ENCODE data around the gene NABP1.

NABP1 gene

DNA sequence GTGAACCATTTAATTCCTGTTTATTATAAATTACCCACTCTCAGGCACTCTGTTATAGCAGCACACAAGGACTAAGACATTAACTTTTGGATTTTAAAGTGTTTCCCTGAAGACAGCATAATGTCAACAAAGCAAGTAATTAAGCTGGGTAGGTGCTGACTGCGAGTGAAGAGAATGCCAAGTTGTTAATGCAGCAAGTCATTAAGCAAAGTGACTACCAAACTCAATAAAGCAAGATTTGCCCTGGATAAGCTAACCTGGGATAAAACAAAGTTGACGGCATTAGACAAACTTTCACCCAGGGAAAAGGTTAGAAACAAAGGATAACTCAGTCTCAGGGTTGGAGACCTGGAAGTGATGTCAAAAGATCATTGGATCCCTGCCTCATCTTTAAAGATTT, 28.4 kb upstream of the NABP1 start:
- no peak for DNase-seq (ENCODE audit: low read depth)

DNA sequence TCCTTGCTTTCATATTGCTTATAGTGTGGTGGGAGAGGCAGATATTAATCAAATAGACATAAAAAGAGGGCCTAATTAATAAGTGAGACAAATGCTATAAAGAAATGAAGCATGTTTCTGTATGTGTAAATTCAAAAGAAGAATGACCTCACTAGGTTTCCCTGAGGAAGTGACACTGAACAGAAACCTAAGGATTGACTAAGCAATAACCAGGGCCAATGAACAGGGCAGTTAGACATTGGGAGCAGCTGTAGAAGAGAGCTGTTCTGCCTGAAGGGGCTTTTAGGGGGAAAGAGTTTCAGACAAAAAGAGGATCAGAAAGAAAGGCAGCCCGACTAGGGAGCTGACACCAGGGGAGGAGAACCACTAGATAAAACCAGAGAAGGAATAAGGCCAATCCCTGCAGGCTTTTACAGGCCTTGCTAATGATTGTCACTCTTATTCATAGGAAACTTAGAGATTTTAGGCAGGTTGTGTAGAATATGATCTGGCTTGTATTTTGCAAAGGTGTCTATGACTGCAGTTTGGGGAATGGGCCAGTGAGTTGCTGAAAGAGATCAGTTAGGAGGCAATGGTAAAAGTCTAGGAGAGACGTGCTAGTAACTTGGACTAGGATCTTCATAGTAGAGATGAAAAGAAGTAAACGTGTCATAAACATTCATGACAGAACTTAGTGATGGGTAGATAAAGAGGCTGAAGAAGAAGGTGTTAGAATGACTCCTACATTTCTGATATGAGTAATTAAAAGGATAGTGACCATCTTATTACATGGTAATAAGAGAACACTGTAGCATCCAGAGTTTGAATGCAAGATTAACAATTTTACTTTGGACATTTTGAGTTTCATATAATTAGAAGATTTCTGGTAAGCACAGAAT, 26.8 kb upstream of the NABP1 start:
- no peak for DNase-seq (ENCODE audit: low read depth)

DNA sequence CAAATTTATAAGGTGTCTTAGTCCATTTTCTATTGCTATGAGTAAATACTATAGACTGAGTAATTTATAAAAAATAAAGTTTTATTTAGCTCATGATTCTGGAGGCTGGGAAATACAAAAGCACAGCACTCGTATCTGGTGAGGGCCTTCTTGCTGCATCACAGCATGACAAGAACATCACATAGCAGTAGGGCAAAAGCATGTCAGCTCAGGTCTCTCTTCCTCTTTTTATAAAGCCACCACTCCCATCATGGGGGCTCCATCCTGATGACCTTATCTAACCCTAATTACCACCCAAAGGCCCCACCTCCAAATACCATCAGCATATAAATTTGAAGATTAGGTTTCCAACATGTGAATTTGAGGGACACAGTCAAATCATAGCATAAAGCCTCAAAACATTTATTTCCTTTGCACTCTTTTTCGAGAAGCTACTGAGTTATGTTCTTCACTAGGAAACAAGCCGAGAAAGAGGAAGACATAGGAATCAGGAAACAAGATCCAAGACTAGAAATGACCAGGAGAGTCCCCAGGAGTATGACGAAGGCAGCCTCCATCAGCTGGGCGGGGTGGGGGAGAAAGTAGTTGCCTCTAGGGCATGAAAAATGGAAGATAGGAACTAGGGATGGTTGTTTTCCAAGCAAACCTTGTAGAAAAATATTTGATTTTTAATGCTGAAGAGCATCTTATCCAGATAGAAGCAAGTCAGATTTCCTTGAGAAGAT, 24.1 kb upstream of the NABP1 start:
- DNase-seq (ENCODE audit: low read depth): no peak

DNA sequence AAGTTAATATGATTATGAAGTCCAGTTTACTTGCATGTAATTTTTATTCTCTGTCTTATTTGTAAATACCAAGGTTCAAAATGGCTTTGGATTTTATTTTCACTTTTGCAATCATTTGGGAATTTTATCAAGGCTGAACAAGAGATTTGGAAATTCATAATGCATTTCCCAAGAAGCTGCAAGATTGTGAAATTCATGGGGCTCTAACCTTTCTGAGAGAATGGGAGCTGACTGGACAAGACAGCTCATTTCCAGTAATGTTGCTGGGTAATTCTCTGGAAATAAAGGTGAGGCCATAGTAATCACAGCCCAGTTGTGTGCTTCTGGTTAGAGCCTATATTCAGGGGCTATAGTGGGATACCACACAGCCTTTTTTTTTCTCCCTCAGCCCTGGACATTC, 21.5 kb upstream of the NABP1 start:
- peak; percentile 65 for DNase-seq (ENCODE audit: low read depth)

DNA sequence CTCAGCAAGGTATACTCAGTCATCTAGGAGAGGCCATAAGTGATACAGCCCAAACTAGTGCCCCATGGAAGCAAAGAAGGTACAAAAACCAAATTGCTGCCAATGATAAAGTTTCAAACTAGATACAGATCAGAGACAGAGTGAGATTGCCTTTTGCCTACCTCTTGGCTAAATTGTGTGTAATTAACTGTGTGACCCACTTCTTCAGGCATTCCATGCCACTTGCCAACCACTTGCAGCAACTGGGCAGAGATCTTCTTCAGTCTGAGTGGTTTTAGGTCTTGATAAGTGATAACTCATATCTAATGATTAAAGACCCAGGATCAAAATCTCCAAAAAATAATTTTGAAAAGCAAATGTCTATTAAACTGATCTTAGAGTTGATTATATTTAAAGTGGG, 21.1 kb upstream of the NABP1 start:
- DNase-seq (ENCODE audit: low read depth): no peak

DNA sequence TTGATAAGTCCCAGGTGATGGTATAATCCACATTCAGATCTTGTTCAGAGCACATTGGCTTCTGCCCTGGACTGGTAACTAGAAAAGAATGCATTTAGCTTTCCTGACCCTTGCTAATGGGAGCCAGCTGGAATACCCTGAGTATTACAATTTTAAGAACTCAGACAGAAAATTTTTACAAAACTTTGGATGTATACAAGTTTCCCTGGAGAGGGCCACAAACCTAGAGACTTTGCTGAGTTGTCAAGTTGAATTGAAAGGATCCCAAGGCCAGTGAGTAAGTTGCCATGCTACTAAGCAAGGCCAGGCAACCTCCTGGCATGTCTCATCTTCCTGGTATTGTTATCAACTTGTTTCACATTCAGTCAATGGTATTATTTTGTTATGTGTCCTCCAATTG, 20.0 kb upstream of the NABP1 start:
- DNase-seq (ENCODE audit: low read depth): peak; percentile 69

DNA sequence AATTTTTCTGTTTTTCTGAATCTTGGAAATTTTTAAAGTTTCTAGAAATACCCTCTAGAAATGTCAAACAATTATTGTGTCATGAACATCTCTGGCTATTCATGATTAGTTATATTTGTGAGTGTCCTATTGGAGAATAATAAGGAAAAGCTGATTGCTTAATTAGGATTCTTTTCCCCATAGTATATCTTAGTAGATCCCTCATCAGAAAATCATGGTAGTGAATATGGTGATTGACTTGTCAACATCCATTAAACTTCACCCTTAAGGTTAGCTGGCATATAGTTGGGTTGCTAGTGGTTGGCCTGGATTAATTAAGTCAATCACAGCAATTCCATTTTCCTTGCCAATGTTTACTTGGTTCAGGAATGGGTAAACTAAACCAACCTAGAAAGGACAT, 18.7 kb upstream of the NABP1 start:
- DNase-seq (ENCODE audit: low read depth): no peak

DNA sequence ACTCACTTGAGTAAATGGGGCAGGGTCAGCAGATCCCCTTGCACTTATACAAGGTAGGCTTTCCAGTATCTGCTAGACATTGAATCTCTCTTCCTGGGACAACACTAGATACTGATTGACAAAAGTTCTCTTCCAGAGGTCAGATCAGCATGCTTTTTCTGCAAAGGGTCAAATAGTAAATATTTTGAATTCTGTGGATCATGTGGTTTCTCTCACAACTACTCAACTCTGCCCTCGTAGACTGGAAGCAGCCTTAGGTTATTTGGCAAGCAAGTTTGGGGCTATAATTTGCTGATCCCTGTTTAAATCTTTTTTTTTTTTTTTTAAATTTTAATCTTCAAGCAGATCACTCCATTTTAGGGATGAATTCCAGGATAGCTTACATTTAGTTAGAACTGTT, 17.4 kb upstream of the NABP1 start:
- no peak for DNase-seq (ENCODE audit: low read depth)

DNA sequence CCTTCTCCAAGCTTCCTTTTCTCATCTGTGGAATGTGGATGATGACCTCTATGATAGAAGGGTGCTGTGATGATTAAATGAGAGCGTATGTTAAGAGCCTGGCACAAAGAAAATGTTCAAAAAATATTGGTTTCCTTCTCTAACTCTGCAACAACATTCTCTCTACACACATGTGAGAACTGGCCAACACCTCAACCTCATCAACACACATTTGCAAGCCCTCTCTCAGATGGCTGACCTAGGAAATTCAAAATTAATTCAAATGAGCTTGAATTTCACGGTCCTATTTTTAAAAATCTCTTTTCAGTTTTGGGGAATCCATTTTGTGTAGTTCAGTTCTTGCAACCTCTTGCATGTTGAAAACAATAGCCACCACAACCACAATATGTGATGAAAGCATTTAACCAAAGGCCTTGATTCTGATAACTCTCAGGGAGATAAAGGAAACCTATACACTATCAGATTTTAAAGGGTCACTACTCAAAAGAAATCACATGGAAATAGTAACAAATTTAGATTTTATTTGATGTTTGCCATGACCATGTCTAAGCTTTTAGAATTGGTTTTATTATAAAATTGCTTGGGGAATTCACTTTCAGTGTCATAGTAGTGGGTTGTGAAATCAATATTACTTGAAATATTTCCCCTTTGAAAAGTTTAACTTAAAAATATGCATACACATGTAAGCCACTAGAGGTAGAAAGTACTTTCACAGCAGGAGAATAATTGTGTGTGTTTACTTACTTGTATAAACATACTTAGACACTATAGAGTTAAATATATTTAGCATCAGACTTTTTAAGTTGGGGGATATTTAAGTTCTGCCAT, 16.6 kb upstream of the NABP1 start:
- DNase-seq (ENCODE audit: low read depth): no peak

DNA sequence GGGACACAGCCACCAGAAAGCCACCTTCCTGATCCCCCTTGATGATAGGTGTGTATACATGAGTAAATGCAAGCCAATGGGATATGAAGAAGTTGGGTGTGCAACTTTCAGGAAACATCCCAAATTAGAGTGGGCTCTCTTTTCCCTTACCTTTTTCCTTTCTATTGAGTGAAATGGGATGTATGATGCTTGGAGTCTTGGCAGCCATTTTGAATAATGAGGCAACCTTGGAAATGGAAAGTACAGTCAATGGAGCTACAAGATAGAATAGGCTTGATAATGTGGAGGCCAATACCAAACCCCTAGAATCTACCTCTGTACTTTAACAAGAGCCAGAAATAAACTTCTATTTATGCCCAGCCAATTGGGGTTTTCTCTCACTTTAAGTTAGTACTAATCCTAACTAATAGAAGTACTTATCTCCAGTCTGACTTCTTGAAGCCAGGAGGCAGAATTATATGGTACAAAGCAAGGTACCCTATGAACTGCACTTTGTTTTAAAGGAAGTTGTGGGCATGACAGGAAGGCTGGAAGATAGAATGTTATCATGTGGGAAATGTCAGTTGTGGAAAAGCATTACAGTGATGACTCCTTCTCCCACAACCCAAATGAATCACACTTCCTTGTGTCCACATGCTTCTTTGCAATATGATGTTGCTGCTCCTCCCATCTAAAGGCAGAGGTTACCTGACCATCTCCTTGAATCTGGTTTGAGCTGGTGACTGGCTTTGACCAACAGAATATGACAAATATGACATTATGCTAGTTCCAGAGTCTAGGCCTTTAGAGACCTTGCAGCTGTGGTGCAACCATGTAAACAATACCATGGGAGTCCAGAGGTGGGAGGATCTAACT, 12.9 kb upstream of the NABP1 start:
- no peak for DNase-seq (ENCODE audit: low read depth)

DNA sequence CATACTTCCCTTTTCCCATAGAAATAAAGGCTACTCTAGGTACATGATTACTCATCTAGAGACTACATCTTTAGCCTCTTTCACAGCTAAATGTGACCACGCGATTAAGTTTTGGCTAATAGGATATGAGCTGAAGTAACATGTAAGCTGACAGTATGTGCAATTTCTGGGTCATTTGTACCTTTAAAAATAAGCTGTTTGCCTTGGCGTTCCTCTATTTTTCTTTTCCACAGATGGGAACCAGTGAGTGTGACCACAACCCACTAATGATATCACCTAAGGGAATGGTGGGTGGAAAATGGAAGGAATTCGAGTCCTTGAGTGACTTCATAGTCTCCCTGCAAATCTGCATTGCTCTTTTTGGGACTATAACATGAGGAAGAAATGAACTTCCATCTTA, 11.7 kb upstream of the NABP1 start:
- DNase-seq (ENCODE audit: low read depth): no peak

DNA sequence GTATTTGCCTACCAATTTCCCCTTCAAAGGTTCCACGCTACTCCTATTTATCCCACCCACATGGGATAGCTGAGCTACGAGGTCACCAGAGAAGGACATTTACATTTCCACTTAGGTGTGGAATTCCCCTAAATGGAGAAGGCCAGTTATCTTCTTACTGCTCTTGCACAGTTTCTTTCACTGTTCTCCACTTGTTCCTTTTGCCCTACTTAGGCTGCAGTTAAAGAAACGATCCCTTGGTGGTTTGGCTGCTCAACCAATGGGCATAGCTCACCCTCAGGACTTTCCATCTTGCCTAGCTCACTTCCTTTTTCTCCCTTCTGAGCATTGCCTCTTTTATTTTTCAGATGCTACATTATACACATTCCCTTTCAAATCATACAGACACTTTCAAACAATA, 11.2 kb upstream of the NABP1 start:
- no peak for DNase-seq (ENCODE audit: low read depth)

DNA sequence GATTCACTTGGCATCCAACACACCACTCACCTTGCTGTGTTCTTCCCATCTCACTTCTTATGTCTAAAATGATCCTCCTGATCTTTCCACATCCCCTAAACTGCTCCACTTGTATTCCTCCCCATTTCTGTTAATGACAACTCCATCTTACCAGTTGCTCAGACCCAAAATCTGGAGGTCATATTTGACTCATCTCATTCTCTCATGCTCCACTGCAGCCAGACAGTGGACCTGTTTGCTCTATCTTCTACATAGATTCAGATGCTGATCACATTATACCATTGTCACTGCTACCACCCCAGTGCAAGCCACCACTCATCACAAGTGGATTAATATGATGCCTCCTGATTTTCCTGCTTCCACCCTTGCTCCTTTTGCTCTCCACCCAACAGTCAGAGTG, 7.9 kb upstream of the NABP1 start:
- no peak for DNase-seq (ENCODE audit: low read depth)

DNA sequence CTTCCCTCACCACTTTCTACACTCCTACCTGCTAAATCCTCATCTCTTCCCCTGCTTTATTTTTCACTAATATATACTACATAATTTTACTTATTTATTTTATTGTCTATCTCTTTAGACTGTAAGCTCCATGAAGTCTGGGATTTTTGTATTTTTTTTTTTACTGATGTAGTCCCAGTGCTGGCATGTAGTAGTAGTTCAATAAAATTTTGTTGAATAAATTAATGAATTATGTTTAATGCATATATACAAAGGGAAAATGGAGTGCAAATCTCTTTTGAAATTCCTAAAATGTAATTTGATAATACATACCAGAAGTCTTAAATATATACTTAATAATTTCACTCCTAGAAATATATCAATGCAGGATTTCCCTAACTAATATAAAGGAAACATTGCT, 7.1 kb upstream of the NABP1 start:
- no peak for DNase-seq (ENCODE audit: low read depth)

DNA sequence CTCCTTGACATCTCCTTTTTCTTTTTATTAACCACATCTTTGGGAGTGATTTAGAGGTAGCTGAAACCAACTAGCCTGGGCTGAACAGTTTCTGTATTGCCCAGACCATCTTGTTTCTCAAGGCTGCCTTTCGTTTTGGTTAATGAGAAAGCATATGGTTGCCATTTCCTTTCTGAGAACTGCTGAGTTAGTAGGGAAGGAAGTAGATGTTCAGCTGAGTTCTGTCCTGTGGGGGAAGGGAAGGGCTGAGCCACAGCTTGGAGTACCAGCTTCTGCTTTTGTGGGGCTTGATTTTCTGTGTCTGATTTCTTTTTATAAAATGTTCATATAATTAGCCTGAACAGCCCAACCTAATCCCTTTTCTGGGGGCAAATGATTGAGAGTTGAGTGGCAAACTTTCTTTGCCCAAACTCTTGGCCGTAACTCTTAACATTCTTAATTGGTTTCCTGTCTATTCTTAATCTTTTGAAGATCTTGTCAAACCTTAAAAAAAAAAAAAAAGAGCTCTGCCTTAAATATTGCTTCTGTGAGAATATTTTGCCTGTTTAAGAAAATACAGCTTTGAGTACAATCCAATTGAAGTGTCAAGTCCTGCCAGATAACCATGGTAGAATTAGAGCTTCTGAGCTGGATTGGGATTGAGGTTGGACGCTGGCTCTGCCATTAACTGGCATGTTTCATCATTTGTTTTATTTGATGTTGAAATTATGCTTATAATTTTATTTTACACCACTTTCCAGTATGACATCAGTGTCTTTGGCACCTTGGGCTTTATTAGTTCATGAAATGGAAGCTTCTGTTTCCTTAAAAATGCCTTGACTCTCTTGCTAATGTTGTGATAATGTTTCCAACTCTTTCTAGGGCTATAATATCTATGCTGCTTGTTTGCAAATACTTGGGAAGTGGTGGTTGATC, 1.9 kb upstream of the NABP1 start:
- no peak for DNase-seq (ENCODE audit: low read depth)

DNA sequence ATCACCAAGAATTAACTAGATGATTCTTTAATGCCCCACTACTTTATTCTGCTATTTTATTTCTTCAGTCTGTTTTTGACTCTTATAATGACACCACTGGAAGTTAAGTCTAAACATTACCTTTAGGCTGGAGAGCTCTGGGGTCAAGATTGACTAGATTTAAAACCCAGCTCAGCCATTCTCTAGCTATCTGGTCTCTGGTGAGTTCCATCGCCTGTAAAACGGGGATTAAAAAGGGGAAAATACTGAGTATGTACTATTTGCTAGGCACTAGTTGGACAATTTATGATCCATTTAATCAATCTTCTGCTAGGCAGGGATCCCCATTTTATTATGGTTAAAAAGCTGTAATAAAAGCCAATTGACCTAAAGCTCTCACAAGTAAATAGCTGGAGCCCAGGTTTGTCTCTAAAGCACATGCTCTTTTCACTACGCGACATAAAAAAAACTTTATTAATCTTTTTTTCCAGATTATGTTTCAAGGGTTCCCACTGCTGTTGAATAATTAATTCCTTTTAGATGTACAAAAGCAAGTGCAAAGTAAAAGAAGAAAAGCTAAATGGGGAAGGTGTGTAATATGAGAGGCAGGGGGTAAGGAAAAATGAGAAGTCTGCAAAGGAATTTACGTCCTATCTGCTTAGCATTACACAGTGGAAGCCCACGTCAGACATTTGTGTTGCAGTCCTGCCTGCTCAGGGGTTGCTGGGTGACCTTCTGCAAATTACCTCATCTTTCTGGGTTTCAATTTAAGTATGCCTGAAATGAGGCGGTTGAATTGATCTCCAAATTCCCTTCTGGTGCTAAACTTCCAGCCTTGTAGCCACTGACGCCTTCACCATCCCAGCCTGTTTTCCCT, 918 bp upstream of the NABP1 start:
- peak; percentile 75 for DNase-seq (ENCODE audit: low read depth)

DNA sequence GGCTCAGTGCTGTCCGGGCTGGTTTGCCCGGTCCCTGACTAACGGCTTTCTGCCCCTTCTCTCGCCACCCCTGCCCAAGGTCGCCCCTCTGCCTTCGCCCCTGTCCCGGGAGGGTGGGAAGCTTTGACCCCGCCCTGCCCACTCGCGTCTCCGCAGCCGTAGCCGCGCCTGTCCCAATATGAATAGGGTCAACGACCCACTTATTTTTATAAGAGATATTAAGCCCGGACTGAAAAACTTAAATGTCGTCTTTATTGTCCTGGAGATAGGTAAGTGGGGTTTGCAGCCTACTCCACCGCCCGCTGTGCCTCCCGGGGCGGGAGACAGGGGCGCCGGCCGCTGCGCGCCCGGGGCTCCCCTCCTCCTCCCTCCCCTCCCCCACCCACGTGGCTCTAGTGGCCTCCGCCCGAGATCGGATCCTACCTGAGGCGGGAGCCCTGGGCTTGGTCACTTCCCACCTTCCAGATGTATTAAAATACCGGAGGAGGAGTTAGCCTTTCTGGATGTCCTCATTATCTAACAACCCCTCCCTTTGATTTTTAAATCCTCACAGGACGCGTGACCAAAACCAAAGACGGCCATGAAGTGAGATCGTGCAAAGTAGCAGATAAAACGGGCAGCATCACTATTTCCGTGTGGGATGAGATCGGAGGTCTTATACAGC, 633 bp downstream of the NABP1 start:
- DNase-seq (ENCODE audit: low read depth): no peak

DNA sequence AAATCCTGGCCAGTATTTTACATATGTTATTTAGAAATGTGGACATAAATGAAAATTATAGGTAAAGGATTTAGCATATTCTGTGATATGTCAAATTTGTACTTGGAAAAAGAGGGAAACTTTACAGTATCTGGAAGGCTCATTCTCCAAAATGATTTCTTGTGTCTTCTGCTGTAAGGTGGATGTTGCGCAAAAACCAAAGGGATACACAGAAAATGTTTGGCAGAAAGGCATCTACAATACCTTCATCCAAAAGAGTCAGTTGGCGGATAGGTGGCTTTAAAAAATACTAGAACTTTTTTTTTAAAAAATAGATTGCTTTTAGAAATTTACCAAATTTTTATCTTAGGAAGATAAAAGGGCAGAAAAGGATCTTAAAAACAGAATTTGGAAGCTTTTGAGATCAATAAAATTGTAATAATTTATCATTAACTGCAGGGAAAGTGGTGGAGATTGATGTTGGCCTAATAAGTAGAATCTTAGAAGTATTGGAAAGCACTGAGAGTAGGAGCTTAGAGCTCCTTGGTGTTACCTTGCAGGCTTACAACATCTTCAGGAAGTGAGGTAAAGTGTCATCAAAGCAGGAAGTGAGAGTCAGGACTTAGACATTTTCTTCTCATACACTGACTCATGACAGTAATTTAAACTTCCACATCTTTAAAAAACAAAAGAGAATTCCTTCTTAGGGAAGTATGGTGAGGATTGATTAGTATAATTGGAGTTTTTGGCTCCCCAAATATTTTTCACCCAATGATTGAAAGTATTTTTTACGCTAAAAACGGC, 2.1 kb downstream of the NABP1 start:
- DNase-seq (ENCODE audit: low read depth): no peak
